GM04504 (cell line): ENCODE results near the gene ORAI1.
A peak's percentile ranks its signal among the peaks of the same experiment; 100 is the strongest.
"Not testable (repeated sequence)": the region's sequence is repeated elsewhere in the genome, so short reads cannot be mapped to it uniquely, and the experiment has no call there.

Experiments
- DNase-seq: peaks from one replicate; pipeline ENCODE4 v3.0.0-alpha.2; 2012; ENCODE audit warnings: low read depth

ORAI1 gene

GRCh38 chr12:121626087-121626852 is at the start of gene ORAI1:
TSS of gene ORAI1 (plus strand) at chr12:121626530.
- peak; percentile 89 for DNase-seq

- DNase-seq = peak; percentile 83
Measured at GRCh38 chr12:121576851-121577391, 49.4 kb upstream of the ORAI1 start.

GRCh38 chr12:121577443-121578180 is 48.7 kb upstream of the ORAI1 start:
- no peak for DNase-seq

- no peak for DNase-seq
Measured at GRCh38 chr12:121578230-121579189, 47.8 kb upstream of the ORAI1 start.

- DNase-seq = no peak
Measured at GRCh38 chr12:121579190-121579791, 47.0 kb upstream of the ORAI1 start.

- DNase-seq = no peak
Measured at GRCh38 chr12:121579981-121580868, 46.1 kb upstream of the ORAI1 start.

GRCh38 chr12:121580959-121581685 is 45.2 kb upstream of the ORAI1 start, which contains the start of gene KDM2B:
TSS of gene KDM2B (minus strand) at chr12:121581023. CDS start at chr12:121580911, 112 bp downstream.
- DNase-seq = no peak

GRCh38 chr12:121581686-121582429 is 44.5 kb upstream of the ORAI1 start:
- peak; percentile 37 for DNase-seq

GRCh38 chr12:121582583-121583333 is 43.6 kb upstream of the ORAI1 start:
- DNase-seq = no peak

- not testable (repeated sequence) for DNase-seq
Measured at GRCh38 chr12:121583334-121583661, 43.0 kb upstream of the ORAI1 start.

- not testable (repeated sequence) for DNase-seq
Measured at GRCh38 chr12:121584885-121585284, 41.4 kb upstream of the ORAI1 start.

- no peak for DNase-seq
Measured at GRCh38 chr12:121590476-121591143, 35.7 kb upstream of the ORAI1 start.

- no peak for DNase-seq
Measured at GRCh38 chr12:121592320-121592719, 34.0 kb upstream of the ORAI1 start.

GRCh38 chr12:121595520-121595919 is 30.8 kb upstream of the ORAI1 start:
- no peak for DNase-seq

GRCh38 chr12:121596526-121596925 is 29.8 kb upstream of the ORAI1 start:
- no peak for DNase-seq

GRCh38 chr12:121600702-121601336 is 25.5 kb upstream of the ORAI1 start:
- DNase-seq = no peak

- DNase-seq = no peak
Measured at GRCh38 chr12:121602766-121603165, 23.6 kb upstream of the ORAI1 start.
